Adrenal gland (tissue), 12 donors: ENCODE results near the gene ANKRD34A. TPM values are rescaled to one million over a fixed set of nuclear protein-coding genes. Genes with fewer than 3 reads are reported as not detected.
A peak's percentile ranks its signal among the peaks of the same experiment; 100 is the strongest.

Source experiments
- DNase-seq, 7 donors: peaks; one replicate each; pipeline ENCODE4 v3.0.0-alpha.2; 2019 to 2020
- H3K27ac ChIP-seq, 5 donors: fragments of 200-600 bp; sonication (generic) in 4 of 5; 1 replicate in 3 of 5; 2 replicates in 2 of 5; pipeline versions ENCODE4 v1.5.1 to v1.8.0; 2016 to 2020; ENCODE audit warnings: mild to moderate bottlenecking in 1 of 5
- H3K27me3 ChIP-seq: fragments of 200-600 bp; 2 replicates; pipeline ENCODE4 v1.8.0; 2021
- H3K36me3 ChIP-seq, 2 donors: fragments of 200-600 bp; replicated peaks in 1 of 2; 1 replicate in 1 of 2; 2 replicates in 1 of 2; pipeline versions ENCODE4 v1.5.1 to v1.8.0; 2018 to 2022
- H3K4me1 ChIP-seq, 2 donors: fragments of 200-600 bp; replicated peaks in 1 of 2; 1 replicate in 1 of 2; 2 replicates in 1 of 2; pipeline versions ENCODE4 v1.5.1 to v1.8.0; 2018 to 2021
- H3K4me3 ChIP-seq, 4 donors: fragments of 200-600 bp; sonication (generic) in 3 of 4; one replicate each; pipeline ENCODE4 v1.5.1; 2016 to 2018
- H3K9me3 ChIP-seq, 3 donors: fragments of 200-600 bp; sonication (generic) in 1 of 3; replicated peaks in 1 of 3; 1 replicate in 2 of 3; 2 replicates in 1 of 3; pipeline versions ENCODE4 v1.5.1 to v1.8.0; 2016 to 2021
- POLR2A ChIP-seq, 2 donors: fragments of 450-650 bp; IDR thresholded peaks; one replicate each; pipeline ENCODE4 v1.6.1; 2017; ENCODE audit warnings: antibody characterized with exemption in 2 of 2, mild to moderate bottlenecking in 2 of 2, moderate library complexity in 1 of 2
- WGBS, 4 donors: extraction: QIAGEN DNeasy Blood & Tissue Kit in 2 of 4; methylation state at CpG; one replicate each; pipeline versions ENCODE4 v1.1.5 to v1.1.7; 2013 to 2017; 5-methylcytosine and 5-hydroxymethylcytosine counted together
- intact Hi-C, 2 donors: fragments of 100-400 bp; cut with DNase I; formaldehyde crosslinking; loops; one replicate each; pipeline versions ENCODE4 v1.14.1 to v1.15.0; 2022 to 2023
- polyA plus RNA-seq, 3 donors: library from polyadenylated mRNA; stranded (reverse); fragments of 200-250 nt in 2 of 3; fragments of 350-450 nt in 1 of 3; fragmentation: Illumina TruSeq in 1 of 3; extraction: RNeasy Lipid Tissue Mini Kit (QIAGEN cat#74804) in 1 of 3; gene quantifications; one replicate each; pipeline ENCODE4 v1.2.3, GENCODE V29; 2013 to 2014
- total RNA-seq, 9 donors: library from RNA; depleted of rRNA in 4 of 9; stranded (reverse); fragments of >200 nt in 4 of 9; fragments of 120-200 nt in 1 of 9; fragmentation: NEBNext Ultra II Directional in 1 of 9; extraction: Animal tissue kit (Norgen Biotek cat#: 25700) in 1 of 9; gene quantifications; one replicate each; pipeline versions ENCODE4 v1.1.0 to v1.2.4, GENCODE V29; 2013 to 2023
- TF ChIP-seq, protein P1 (sequence below), 6 experiments: fragments of 450-650 bp in 4 of 6; fragments of 200-600 bp in 2 of 6; sonication (generic) in 1 of 6; IDR thresholded peaks; 1 replicate in 5 of 6; 2 replicates in 1 of 6; pipeline versions ENCODE4 v1.5.1 to v1.8.0; 2016 to 2021; ENCODE audit warnings: antibody characterized with exemption in 6 of 6, mild to moderate bottlenecking in 2 of 6, moderate library complexity in 1 of 6
- donor health status: healthy with polysubstance abuse.
- donor health status: Bipolar disorder and iron deficiency.
- donor health status: DM: yes; HTN: yes; CAD: no.
- donor health status: DM: no; HTN: no; CAD: no.
- donor health status: DM: no; HTN: no; CAD: no.
- donor health status: DM: yes; HTN: yes; CAD: no.

Gene ANKRD34A
- total and polyA plus RNA-seq, 12 donors, result 0.24 to 2.5 (median 0.96) TPM

- peak overlapping the region in 2 of 5 donors; percentile 43 to 99 for H3K27ac ChIP-seq
These were observed 8.9 kb downstream of the ANKRD34A start for GRCh38 chr1:145955436-145955835.

DNA sequence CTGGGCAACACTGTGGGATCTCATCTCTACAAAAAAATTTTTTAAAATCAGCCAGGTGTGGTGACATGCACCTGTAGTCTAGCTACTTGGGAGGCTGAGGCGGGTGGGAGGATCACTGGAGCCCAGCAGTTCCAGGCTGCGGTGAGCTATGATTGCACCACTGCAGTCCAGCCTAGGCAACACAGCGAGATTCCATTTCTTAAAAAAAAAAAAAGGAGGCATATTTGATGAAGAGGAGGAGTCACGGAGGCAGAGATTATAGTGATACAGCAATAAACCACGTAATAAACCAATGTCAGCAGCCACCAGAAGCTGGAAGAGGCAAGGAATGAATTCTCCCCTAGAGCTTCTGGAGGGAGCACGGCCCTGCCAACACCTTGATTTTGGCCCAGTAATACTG, 10.5 kb downstream of the ANKRD34A start:
- no peak for TF ChIP-seq POLR2A (IDR thresholded peaks at IDR 0.05)
- TF ChIP-seq, protein P1, sequence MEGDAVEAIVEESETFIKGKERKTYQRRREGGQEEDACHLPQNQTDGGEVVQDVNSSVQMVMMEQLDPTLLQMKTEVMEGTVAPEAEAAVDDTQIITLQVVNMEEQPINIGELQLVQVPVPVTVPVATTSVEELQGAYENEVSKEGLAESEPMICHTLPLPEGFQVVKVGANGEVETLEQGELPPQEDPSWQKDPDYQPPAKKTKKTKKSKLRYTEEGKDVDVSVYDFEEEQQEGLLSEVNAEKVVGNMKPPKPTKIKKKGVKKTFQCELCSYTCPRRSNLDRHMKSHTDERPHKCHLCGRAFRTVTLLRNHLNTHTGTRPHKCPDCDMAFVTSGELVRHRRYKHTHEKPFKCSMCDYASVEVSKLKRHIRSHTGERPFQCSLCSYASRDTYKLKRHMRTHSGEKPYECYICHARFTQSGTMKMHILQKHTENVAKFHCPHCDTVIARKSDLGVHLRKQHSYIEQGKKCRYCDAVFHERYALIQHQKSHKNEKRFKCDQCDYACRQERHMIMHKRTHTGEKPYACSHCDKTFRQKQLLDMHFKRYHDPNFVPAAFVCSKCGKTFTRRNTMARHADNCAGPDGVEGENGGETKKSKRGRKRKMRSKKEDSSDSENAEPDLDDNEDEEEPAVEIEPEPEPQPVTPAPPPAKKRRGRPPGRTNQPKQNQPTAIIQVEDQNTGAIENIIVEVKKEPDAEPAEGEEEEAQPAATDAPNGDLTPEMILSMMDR (IDR thresholded peaks at IDR 0.05), result no peak
- no peak overlapping the region for H3K4me3 ChIP-seq
- H3K9me3 ChIP-seq, result no peaks in the 10 kb centered on the region
- H3K4me1 ChIP-seq, result peaks cover 27 to 46% of the 10 kb centered on the region in 2 donors
- H3K27me3 ChIP-seq, result no peaks in the 10 kb centered on the region
- no peak for DNase-seq
- 81 to 90% (median 86%) methylated on average over 6 of the region's 6 CpGs for WGBS, 4 donors
- peaks cover 0 to 4% of the 10 kb centered on the region in 2 donors for H3K36me3 ChIP-seq
- no peak overlapping the region for H3K27ac ChIP-seq
- intact Hi-C loops, result no loop called here

More at GRCh38 chr1:145955436-145955835, 8.9 kb downstream of the ANKRD34A start:
- H3K27me3 ChIP-seq, result no peaks in the 10 kb centered on the region
- WGBS, 4 donors, result 16 to 29% (median 22%) methylated on average over 2 of the region's 2 CpGs
- no peaks in the 10 kb centered on the region for H3K9me3 ChIP-seq
- no peak overlapping the region for H3K4me3 ChIP-seq
- no peak for TF ChIP-seq POLR2A (IDR thresholded peaks at IDR 0.05)
- TF ChIP-seq, protein P1 (IDR thresholded peaks at IDR 0.05), result no peak
- intact Hi-C loops, result no loop called here
- peaks cover 31 to 47% of the 10 kb centered on the region in 2 donors for H3K4me1 ChIP-seq
- peaks cover 0 to 4% of the 10 kb centered on the region in 2 donors for H3K36me3 ChIP-seq
- DNase-seq, result no peak

- Histone ChIP-seq H3K9me3 (no peaks in the 10 kb centered on the region), H3K27ac (no peak overlapping the region), H3K4me1 (peaks cover 23 to 40% of the 10 kb centered on the region in 2 donors), H3K27me3 (no peaks in the 10 kb centered on the region), H3K36me3 (peaks cover 0 to 4% of the 10 kb centered on the region in 2 donors), H3K4me3 (no peak overlapping the region)
- WGBS, 4 donors, result 98 to 100% (median 99%) methylated on average over 3 of the region's 3 CpGs
- TF ChIP-seq, protein P1 (IDR thresholded peaks at IDR 0.05), result no peak
- no peak for TF ChIP-seq POLR2A (IDR thresholded peaks at IDR 0.05)
- DNase-seq, result no peak
- intact Hi-C loops, result no loop called here
These were observed 11.5 kb downstream of the ANKRD34A start for GRCh38 chr1:145952903-145953302.

- no peaks in the 10 kb centered on the region for H3K9me3 ChIP-seq
These were observed 12.8 kb downstream of the ANKRD34A start for GRCh38 chr1:145951526-145951925.

More at GRCh38 chr1:145951526-145951925, 12.8 kb downstream of the ANKRD34A start:
- WGBS, 4 donors, result 71 to 84% (median 81%) methylated on average over 1 of the region's 1 CpG
- intact Hi-C loops, result no loop called here
- peaks cover 0 to 5% of the 10 kb centered on the region in 2 donors for H3K36me3 ChIP-seq
- DNase-seq, result no peak
- peaks cover 23 to 39% of the 10 kb centered on the region in 2 donors for H3K4me1 ChIP-seq
- TF ChIP-seq POLR2A (IDR thresholded peaks at IDR 0.05), result no peak
- TF ChIP-seq, protein P1 (IDR thresholded peaks at IDR 0.05), result no peak
- H3K4me3 ChIP-seq, result no peak overlapping the region
- H3K27ac ChIP-seq, result no peak overlapping the region
- H3K27me3 ChIP-seq, result no peaks in the 10 kb centered on the region
